HCT116 (cell line): ENCODE measurements around the gene WDR93. TPM values are rescaled to one million over a fixed set of nuclear protein-coding genes. Genes with fewer than 3 reads are reported as not detected.

Experiments
- ATAC-seq: fragments of 200-7000 bp; cut with Tn5 transposase; 2 replicates; pipeline ENCODE4 v1.9.1; 2020; ENCODE audit warnings: mild to moderate bottlenecking, moderate library complexity
- BruUV-seq: library from RNA; stranded (reverse); fragments of 400-500 nt; replicated peaks from 2 replicates; lab custom pipeline; 2021; lab: Mats Ljungman, UMichigan
- CTCF ChIA-PET: fragments of 300-600 bp; sonication (Branson Sonifier 250); formaldehyde crosslinking; loops from one replicate; lab custom pipeline; 2021; ENCODE audit warnings: antibody characterized with exemption; lab: Charles Lee
- POLR2A ChIA-PET: fragments of 300-600, 350-600 bp; sonication (Branson Sonifier 250); formaldehyde crosslinking; loops from one replicate; lab custom pipeline; 2021; ENCODE audit warnings: antibody characterized with exemption; lab: Charles Lee
- RAD21 ChIA-PET, 2 experiments: fragments of 300-600 bp; sonication (Branson Sonifier 250); formaldehyde crosslinking; loops; one replicate each; lab custom pipeline; 2023; ENCODE audit warnings: low total read pairs in 2 of 2; ENCODE audit not compliant: uncharacterized antibody in 2 of 2, unreplicated experiment in 2 of 2, low non-redundant PET in 1 of 2; lab: Charles Lee
- DNase-seq: peaks from one replicate; pipeline ENCODE4 v3.0.0-alpha.2; 2010; ENCODE audit warnings: low read depth, low spot score
- H2AFZ ChIP-seq: fragments of 200-600 bp; shearing (Covaris generic), sonication (generic); 2 replicates; pipeline ENCODE4 v1.6.1; 2017; ENCODE audit warnings: low read depth, mixed run types, mixed read lengths, antibody characterized with exemption, low read length; ENCODE audit not compliant: poor library complexity, severe bottlenecking
- H3K27ac ChIP-seq: 2 replicates; pipeline ENCODE4 v1.5.1; 2012; ENCODE audit warnings: low read depth, low read length
- H3K27me3 ChIP-seq: fragments of 200-600 bp; sonication (generic); 2 replicates; pipeline ENCODE4 v1.6.1; 2016; ENCODE audit warnings: mixed run types, low read length, mixed read lengths; ENCODE audit not compliant: insufficient read depth
- H3K36me3 ChIP-seq, 2 experiments: fragments of 200-500 bp in 1 of 2; fragments of 200-600 bp in 1 of 2; sonication (Bioruptor generic) in 1 of 2; sonication (generic) in 1 of 2; 2 replicates each; pipeline versions ENCODE4 v1.5.1 to v1.6.1; 2014 to 2016; ENCODE audit warnings: low read length in 2 of 2, inconsistent platforms in 1 of 2, mixed read lengths in 1 of 2, mixed run types in 1 of 2; ENCODE audit not compliant: insufficient read depth in 2 of 2, control insufficient read depth in 1 of 2
- H3K4me1 ChIP-seq, 2 experiments: fragments of 200-600 bp in 1 of 2; sonication (generic) in 1 of 2; 2 replicates each; pipeline versions ENCODE4 v1.5.1 to v1.6.1; 2012 to 2017; ENCODE audit warnings: low read length in 2 of 2, inconsistent platforms in 1 of 2, mild to moderate bottlenecking in 1 of 2, mixed read lengths in 1 of 2, mixed run types in 1 of 2, moderate library complexity in 1 of 2; ENCODE audit not compliant: insufficient read depth in 2 of 2, control insufficient read depth in 1 of 2
- H3K4me2 ChIP-seq: fragments of 200-600 bp; sonication (generic); 2 replicates; pipeline ENCODE4 v1.6.1; 2017; ENCODE audit warnings: mixed run types, low read length, mixed read lengths
- H3K4me3 ChIP-seq, 2 experiments: fragments of 200-600 bp in 1 of 2; sonication (generic) in 1 of 2; replicated peaks in 1 of 2; 2 replicates each; pipeline ENCODE4 v1.5.1; 2011 to 2016; ENCODE audit warnings: low read length in 2 of 2, control low read depth in 1 of 2, low read depth in 1 of 2, mild to moderate bottlenecking in 1 of 2, mixed read lengths in 1 of 2, mixed run types in 1 of 2
- H3K79me2 ChIP-seq: fragments of 200-600 bp; sonication (generic); 2 replicates; pipeline ENCODE4 v1.6.1; 2017; ENCODE audit warnings: mild to moderate bottlenecking, mixed run types, low read length, moderate library complexity, mixed read lengths; ENCODE audit not compliant: insufficient read depth
- H3K9ac ChIP-seq: fragments of 200-600 bp; sonication (generic); 2 replicates; pipeline ENCODE4 v1.6.1; 2016; ENCODE audit warnings: low read length, mixed read lengths
- H3K9me2 ChIP-seq: fragments of 200-600 bp; sonication (generic), shearing (Covaris generic); 2 replicates; pipeline ENCODE4 v1.6.1; 2017; ENCODE audit warnings: mixed run types, mild to moderate bottlenecking, moderate library complexity; ENCODE audit not compliant: insufficient read depth
- H3K9me3 ChIP-seq, 2 experiments: fragments of 200-500 bp in 1 of 2; fragments of 200-600 bp in 1 of 2; sonication (Bioruptor generic) in 1 of 2; sonication (generic) in 1 of 2; 2 replicates each; pipeline ENCODE4 v1.6.1; 2014 to 2017; ENCODE audit warnings: low read length in 2 of 2, mixed read lengths in 2 of 2, inconsistent platforms in 1 of 2, low read depth in 1 of 2, mild to moderate bottlenecking in 1 of 2, mixed run types in 1 of 2, moderate library complexity in 1 of 2; ENCODE audit not compliant: control insufficient read depth in 1 of 2, insufficient read depth in 1 of 2
- H4K20me1 ChIP-seq: fragments of 200-600 bp; sonication (generic), shearing (Covaris generic); 2 replicates; pipeline ENCODE4 v1.6.1; 2017; ENCODE audit warnings: mixed run types, mild to moderate bottlenecking, moderate library complexity; ENCODE audit not compliant: insufficient read depth
- CBX3 ChIP-seq: IDR thresholded peaks from 2 replicates; pipeline ENCODE4 v1.6.1; 2012; ENCODE audit warnings: low read depth
- CEBPB ChIP-seq: IDR thresholded peaks from 2 replicates; pipeline ENCODE4 v1.6.1; 2012; ENCODE audit warnings: low read depth
- CTCF ChIP-seq, 3 experiments: fragments of 200-600 bp in 1 of 3; sonication (generic) in 1 of 3; IDR thresholded peaks in 2 of 3; conservative IDR thresholded peaks in 1 of 3; 2 replicates each; pipeline ENCODE4 v1.5.1; 2012 to 2017; ENCODE audit warnings: low read depth in 2 of 3, low read length in 2 of 3, antibody characterized with exemption in 1 of 3, borderline replicate concordance in 1 of 3, control low read depth in 1 of 3, mild to moderate bottlenecking in 1 of 3, mixed read lengths in 1 of 3, mixed run types in 1 of 3, moderate library complexity in 1 of 3; ENCODE audit not compliant: insufficient read depth in 1 of 3
- EGR1 ChIP-seq: IDR thresholded peaks from 2 replicates; pipeline ENCODE4 v1.6.1; 2012; ENCODE audit warnings: low read depth
- EZH2 ChIP-seq: fragments of 200-600 bp; sonication (generic); IDR thresholded peaks from 2 replicates; pipeline ENCODE4 v1.6.1; 2017; ENCODE audit warnings: antibody characterized with exemption, mixed run types
- JUND ChIP-seq: IDR thresholded peaks from 2 replicates; pipeline ENCODE4 v1.6.1; 2012
- POLR2AphosphoS5 ChIP-seq: IDR thresholded peaks from 2 replicates; pipeline ENCODE4 v1.6.1; 2011; ENCODE audit warnings: mild to moderate bottlenecking, low read depth, low read length, moderate library complexity
- RAD21 ChIP-seq: IDR thresholded peaks from 2 replicates; pipeline ENCODE4 v1.6.1; 2012; ENCODE audit warnings: low read depth, mild to moderate bottlenecking
- REST ChIP-seq: IDR thresholded peaks from 2 replicates; pipeline ENCODE4 v1.6.1; 2012; ENCODE audit warnings: low read depth
- SIN3A ChIP-seq: IDR thresholded peaks from 2 replicates; pipeline ENCODE4 v1.6.1; 2012; ENCODE audit warnings: low read depth
- SP1 ChIP-seq: IDR thresholded peaks from 2 replicates; pipeline ENCODE4 v1.6.1; 2012; ENCODE audit warnings: low read depth
- TCF7L2 ChIP-seq: IDR thresholded peaks from 2 replicates; pipeline ENCODE4 v1.7.0; 2011; ENCODE audit warnings: borderline replicate concordance, inconsistent platforms; ENCODE audit not compliant: insufficient read depth, insufficient read length; ENCODE audit errors: extremely low read depth
- ZBTB33 ChIP-seq: IDR thresholded peaks from 2 replicates; pipeline ENCODE4 v1.6.1; 2011; ENCODE audit warnings: mild to moderate bottlenecking, low read length, moderate library complexity; ENCODE audit not compliant: insufficient replicate concordance; ENCODE audit errors: extremely low read depth
- ZFX ChIP-seq: fragments of 450-650 bp; IDR thresholded peaks from 2 replicates; pipeline ENCODE4 v1.6.1; 2017
- ZNF274 ChIP-seq: fragments of 200-500 bp; sonication (Bioruptor generic); IDR thresholded peaks from 2 replicates; pipeline ENCODE4 v1.6.1; 2014; ENCODE audit warnings: mild to moderate bottlenecking, low read depth, low read length, inconsistent platforms
- intact Hi-C: fragments of 100-400 bp; cut with micrococcal nuclease; formaldehyde crosslinking; loops from 2 replicates; pipeline ENCODE4 v1.10.0; 2022
- total RNA-seq: library from RNA; stranded (reverse); gene quantifications from one replicate; pipeline ENCODE4 v1.2.1, GENCODE V29; 2021; ENCODE audit not compliant: unreplicated experiment

Gene WDR93
- total RNA-seq, 1 experiment from 2014 or later = 0.42 TPM

- Histone ChIP-seq H3K79me2 (no peaks in the 10 kb centered on the region), H3K4me3 (no peak overlapping the region), H3K4me2 (no peak overlapping the region), H2AFZ (no peak overlapping the region), H3K9ac (no peak overlapping the region), H3K9me2 (no peaks in the 10 kb centered on the region), H4K20me1 (no peaks in the 10 kb centered on the region), H3K9me3 (no peaks in the 10 kb centered on the region), H3K27ac (no peak overlapping the region), H3K27me3 (no peaks in the 10 kb centered on the region), H3K4me1 (peaks cover 0 to 18% of the 10 kb centered on the region in 2 experiments; a peak in 2 of 4 replicates), H3K36me3 (no peaks in the 10 kb centered on the region)
- TF ChIP-seq ZFX (no peak), SIN3A (no peak), CBX3 (no peak), SP1 (no peak), JUND (no peak), POLR2AphosphoS5 (no peak), CTCF (IDR thresholded peaks at IDR 0.05 in 2 of 3, conservative IDR thresholded peaks at IDR 0.05 in 1 of 3; ENCODE audit: borderline replicate concordance in 1 of 3, insufficient read depth in 1 of 3, low read depth in 2 of 3, low read length in 2 of 3) (no peak), ZNF274 (no peak), ZBTB33 (no peak), EZH2 (no peak), EGR1 (no peak), REST (no peak), RAD21 (no peak), CEBPB (no peak), TCF7L2 (no peak)
- ATAC-seq (no peak), DNase-seq (no peak)
- RAD21 ChIA-PET = no interaction called here
- BruUV-seq = no TSS peak
- POLR2A ChIA-PET = no interaction called here
- CTCF ChIA-PET = interaction anchor here (1.5 kb wide), 2 partner anchors 9 to 105 kb away, joined by 5 read pairs; no protein-coding TSS in a partner anchor
- intact Hi-C loops = no loop called here
Observed at GRCh38 chr15:89770041-89770440, 79.4 kb downstream of the WDR93 start.
